ENCODE results near the gene SPHK1.
A peak's percentile ranks its signal among the peaks of the same experiment; 100 is the strongest.

The SPHK1 gene

GRCh38 chr17:76408037-76408849 is 23.8 kb downstream of the SPHK1 start:
- DNase-seq, result peak; percentile 57

DNA sequence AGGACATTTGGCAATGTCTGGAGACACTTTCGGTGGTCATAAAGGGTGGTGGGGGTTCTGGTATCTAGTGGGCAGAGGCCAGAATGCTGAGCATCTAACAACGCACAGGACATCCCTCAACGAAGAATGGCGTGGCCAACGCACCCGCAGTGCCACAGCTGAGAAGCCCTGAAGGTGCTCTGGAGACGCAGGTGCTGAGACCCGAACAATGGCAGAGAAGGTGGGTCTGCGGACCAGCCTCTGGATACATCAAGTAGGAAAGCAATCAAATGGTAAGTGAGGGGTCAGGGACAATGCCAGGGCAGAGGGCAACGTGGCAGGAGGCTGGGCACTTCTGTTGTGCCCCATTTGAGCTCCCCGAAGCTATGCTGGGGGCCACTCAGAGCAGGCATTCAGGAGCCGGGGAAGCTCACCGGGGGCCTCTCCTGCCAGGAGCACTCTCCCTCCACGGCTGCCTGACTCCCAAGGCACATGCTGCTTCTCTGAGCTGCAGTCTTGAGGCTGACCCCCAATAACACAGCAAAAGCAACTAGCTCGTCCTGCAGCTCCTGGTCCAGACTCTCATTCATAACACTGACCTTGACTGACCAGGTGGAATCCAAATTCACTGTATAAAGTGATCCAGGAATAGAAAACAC is 26.0 kb downstream of the SPHK1 start:
- no peak for DNase-seq

GRCh38 chr17:76411247-76411646 is 26.8 kb downstream of the SPHK1 start:
- DNase-seq, result no peak

- DNase-seq, result peak; percentile 79
Observed at GRCh38 chr17:76414334-76415295, 30.2 kb downstream of the SPHK1 start.

GRCh38 chr17:76415786-76416185 is 31.4 kb downstream of the SPHK1 start:
- no peak for DNase-seq

DNA sequence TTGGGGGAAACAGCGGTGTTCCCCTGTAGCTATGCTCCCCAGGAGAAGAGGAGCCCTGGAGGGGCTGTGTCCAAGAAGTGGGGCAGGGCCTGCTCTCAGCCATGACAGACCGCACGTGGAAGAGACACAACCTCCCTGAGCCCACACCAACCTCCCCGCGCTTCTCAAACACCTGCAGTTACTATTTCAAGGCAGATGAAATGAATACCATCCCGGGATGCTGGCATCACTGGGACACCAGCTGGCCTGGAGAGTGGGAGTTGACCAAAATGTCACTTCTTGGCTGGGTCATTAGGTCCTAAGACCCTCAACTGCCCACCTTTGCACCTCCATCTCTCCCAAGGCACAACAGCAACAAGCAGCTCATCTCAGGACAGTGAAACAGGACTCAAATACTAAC is 32.0 kb downstream of the SPHK1 start:
- no peak for DNase-seq

DNA sequence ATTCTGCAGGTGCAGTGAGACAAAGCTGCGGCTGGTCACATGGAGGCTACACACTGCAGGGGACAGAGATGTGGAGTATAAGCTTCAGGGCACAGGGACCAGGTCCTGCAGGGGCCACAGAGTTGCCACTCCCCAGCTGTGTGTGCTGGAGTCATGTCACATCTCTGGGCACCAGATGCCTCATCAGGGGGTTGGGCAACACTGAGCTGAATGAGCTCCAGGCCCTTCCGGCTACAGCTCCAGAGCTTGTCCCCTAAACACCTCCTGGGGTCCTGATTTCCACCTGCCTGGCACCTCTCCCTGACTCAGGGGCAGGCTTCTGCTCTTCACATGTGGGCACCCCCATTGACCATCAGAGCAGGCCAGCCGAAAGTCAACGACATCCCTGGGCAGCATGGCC is 32.5 kb downstream of the SPHK1 start:
- no peak for DNase-seq

DNA sequence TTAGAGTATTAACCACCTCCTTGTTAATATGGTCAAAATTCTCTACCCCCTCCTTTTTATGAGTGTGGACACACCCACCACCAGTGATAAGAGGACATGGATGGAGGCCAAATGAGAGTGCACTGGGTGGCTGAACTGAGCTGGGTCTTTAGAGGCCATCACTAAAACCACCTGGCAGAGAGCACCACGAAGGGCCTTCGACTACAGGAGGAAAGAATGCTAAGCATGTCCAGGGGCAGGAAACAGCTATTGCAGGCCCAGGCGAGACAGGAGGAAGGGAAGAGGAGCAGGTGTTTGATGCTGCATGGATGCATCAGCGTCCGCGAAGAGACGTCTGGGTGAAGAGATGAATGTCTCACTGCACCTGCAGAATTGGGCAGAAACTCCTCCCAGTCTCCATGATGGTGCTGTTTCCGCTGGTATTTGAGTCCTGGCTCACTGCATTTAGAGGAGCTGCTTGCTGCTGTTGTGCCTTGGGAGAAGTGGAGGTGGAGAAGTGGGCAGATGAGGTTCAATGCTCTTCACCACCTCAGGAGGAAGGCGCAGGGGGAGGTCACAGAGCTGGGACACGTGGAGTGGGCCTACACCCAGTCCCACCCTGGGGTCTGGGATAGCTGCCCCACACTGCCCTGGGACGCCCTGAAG is 33.2 kb downstream of the SPHK1 start:
- peak; percentile 17 for DNase-seq

- DNase-seq, result no peak
Observed at GRCh38 chr17:76419576-76420260, 35.3 kb downstream of the SPHK1 start.

- DNase-seq, result no peak
Observed at GRCh38 chr17:76420356-76421043, 36.1 kb downstream of the SPHK1 start.

DNA sequence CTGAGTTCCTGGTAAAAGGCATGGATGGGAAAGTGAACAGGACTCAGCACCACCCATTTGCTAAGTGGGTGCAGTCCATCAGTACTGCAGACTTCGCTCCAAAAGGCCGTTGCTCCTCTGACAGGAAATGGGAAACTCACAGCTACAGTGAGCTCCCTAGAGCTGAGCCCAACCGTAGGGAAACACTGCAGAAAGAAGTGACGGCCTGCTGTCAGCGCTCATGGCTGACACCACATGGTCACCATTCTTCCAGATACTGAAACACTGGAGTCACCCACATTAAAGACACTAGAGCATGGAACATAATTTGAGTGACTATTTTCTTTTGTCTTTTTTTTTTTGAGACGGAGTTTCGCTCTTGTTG is 36.6 kb downstream of the SPHK1 start:
- no peak for DNase-seq

- DNase-seq, result no peak
Observed at GRCh38 chr17:76422406-76422805, 38.0 kb downstream of the SPHK1 start.

DNA sequence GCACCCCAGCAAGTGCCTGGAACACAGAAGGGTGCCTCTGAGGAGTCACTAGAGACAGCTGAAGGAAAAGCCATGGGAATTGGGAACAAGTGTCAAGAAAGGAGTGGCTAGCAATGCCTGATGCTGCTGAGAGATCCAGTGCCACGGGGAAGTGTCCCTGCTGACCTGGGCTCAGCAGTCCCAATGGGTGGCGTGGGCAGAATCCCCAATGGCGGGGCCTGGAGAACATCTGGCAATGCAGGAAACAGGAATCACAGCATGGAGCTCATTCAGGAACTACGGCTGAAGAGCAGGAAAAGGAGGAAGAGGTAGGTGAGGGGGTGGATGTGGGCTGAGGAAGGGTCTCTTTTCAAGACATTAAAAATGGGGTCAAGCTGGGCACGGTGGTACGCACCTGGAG is 38.5 kb downstream of the SPHK1 start:
- no peak for DNase-seq

GRCh38 chr17:76426853-76427252 is 42.4 kb downstream of the SPHK1 start:
- no peak for DNase-seq

- DNase-seq, result no peak
Observed at GRCh38 chr17:76427501-76428231, 43.3 kb downstream of the SPHK1 start.

DNA sequence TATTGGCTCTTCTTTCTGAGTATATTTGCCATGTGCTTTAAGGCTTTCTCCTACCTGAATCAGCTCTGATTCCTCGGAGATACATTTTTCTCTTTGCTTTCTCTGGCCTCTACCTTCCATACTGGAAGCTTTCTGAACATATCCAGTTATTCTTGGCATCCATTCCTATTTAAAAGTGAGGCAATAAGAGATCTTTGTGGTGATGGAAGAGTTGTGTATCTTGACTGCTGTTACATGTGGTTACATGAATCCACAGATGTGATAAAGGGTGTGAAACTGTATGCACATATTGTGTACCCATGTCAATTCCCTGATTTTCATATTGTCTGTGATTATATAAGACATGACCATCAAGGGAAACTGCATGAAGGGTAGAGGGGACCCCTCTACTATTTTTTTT is 44.1 kb downstream of the SPHK1 start:
- no peak for DNase-seq

GRCh38 chr17:76431509-76431908 is 47.1 kb downstream of the SPHK1 start:
- DNase-seq, result no peak

GRCh38 chr17:76432004-76432403 is 47.6 kb downstream of the SPHK1 start:
- no peak for DNase-seq

- no peak for DNase-seq
Observed at GRCh38 chr17:76432712-76433336, 48.4 kb downstream of the SPHK1 start.

DNA sequence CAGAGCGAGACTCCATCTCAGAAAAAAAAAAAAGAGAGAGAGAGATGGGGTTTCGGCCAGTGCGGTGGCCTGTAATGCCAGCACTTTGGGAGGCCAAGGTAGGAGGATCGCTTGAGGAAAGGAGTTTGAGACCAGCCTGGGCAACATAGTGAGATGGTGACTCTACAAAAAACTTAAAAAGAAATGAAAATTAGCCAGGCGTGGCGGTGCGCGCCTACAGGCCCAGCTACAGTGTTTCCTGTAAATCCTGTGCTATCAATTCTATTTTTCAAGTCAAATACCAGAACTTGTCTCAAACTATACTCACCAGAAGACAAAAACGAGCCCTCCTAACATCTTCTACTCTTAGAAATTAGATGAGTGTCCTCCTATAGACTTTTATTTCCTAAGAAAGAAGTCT is 49.3 kb downstream of the SPHK1 start:
- no peak for DNase-seq

DNA sequence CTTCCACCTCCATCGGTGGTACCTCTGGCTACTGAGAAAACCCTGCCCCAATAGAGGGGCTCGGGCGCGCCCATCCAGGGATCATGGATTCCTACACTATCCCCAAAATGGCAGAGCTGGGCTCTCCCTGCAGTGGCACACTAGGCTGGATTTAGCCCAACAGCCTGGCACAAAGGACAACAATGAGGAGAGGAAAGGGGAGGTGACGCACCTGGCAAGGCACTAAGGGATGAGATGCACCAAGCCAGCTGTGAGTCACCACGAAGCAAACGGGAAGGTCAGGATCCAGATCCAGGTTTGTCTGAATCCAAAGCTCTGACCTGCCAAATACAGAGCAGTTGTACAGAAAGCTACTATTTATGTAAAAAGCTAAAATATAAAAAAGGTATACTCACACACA is 50.5 kb downstream of the SPHK1 start:
- no peak for DNase-seq

Measured in NCI-H1105 (cell line).